Mesenchymal stem cell (in vitro differentiated cells and primary cell): ENCODE data around the gene ANKLE1.

Experiments used
- DNase-seq: peaks from one replicate; pipeline ENCODE4 v3.0.0-alpha.2; 2013
- H2AFZ ChIP-seq: one replicate; pipeline ENCODE4 v1.6.1; 2013; ENCODE audit warnings: low read depth, mild to moderate bottlenecking, control low read depth, inconsistent platforms, low read length, moderate library complexity
- H2AK5ac ChIP-seq: 2 replicates; pipeline ENCODE4 v1.6.1; 2013; ENCODE audit warnings: low read length, moderate library complexity, mild to moderate bottlenecking, inconsistent platforms; ENCODE audit not compliant: severe bottlenecking
- H2BK120ac ChIP-seq: one replicate; pipeline ENCODE4 v1.6.1; 2013; ENCODE audit warnings: low read depth, mild to moderate bottlenecking, inconsistent platforms, low read length, moderate library complexity
- H2BK12ac ChIP-seq, 2 experiments: one replicate each; pipeline ENCODE4 v1.6.1; 2013; ENCODE audit warnings: inconsistent platforms in 2 of 2, low read length in 2 of 2, mild to moderate bottlenecking in 2 of 2, moderate library complexity in 2 of 2, control low read depth in 1 of 2
- H2BK15ac ChIP-seq: one replicate; pipeline ENCODE4 v1.6.1; 2013; ENCODE audit warnings: mild to moderate bottlenecking, low read depth, inconsistent platforms; ENCODE audit not compliant: poor library complexity, severe bottlenecking
- H2BK5ac ChIP-seq: 2 replicates; pipeline ENCODE4 v1.6.1; 2013; ENCODE audit warnings: low read depth, mild to moderate bottlenecking, low read length, control low read depth, inconsistent platforms; ENCODE audit not compliant: poor library complexity, severe bottlenecking
- H3K14ac ChIP-seq, 2 experiments: one replicate each; pipeline ENCODE4 v1.6.1; 2013; ENCODE audit warnings: inconsistent platforms in 2 of 2, low read length in 2 of 2, control low read depth in 1 of 2, mild to moderate bottlenecking in 1 of 2, moderate library complexity in 1 of 2
- H3K18ac ChIP-seq, 2 experiments: one replicate each; pipeline ENCODE4 v1.6.1; 2013; ENCODE audit warnings: inconsistent platforms in 2 of 2, low read length in 2 of 2, control low read depth in 1 of 2, low read depth in 1 of 2, mild to moderate bottlenecking in 1 of 2
- H3K23ac ChIP-seq, 2 experiments: one replicate each; pipeline ENCODE4 v1.6.1; 2013; ENCODE audit warnings: inconsistent platforms in 2 of 2, low read length in 2 of 2, mild to moderate bottlenecking in 2 of 2, moderate library complexity in 2 of 2, control low read depth in 1 of 2
- H3K27ac ChIP-seq: 2 replicates; pipeline ENCODE4 v1.5.1; 2013; ENCODE audit warnings: mild to moderate bottlenecking, moderate library complexity, low read length, control low read depth, inconsistent platforms; ENCODE audit not compliant: poor library complexity, severe bottlenecking
- H3K27me3 ChIP-seq, 2 experiments: 2 replicates each; pipeline versions ENCODE4 v1.6.1 to v1.7.0; 2013; ENCODE audit warnings: low read length in 2 of 2, mild to moderate bottlenecking in 2 of 2, moderate library complexity in 2 of 2, control low read depth in 1 of 2, inconsistent platforms in 1 of 2; ENCODE audit not compliant: control insufficient read depth in 1 of 2, insufficient read depth in 1 of 2
- H3K36me3 ChIP-seq, 2 experiments: 2 replicates each; pipeline versions ENCODE4 v1.6.1 to v1.7.0; 2013; ENCODE audit warnings: low read length in 2 of 2, control low read depth in 1 of 2, inconsistent platforms in 1 of 2, low read depth in 1 of 2, mild to moderate bottlenecking in 1 of 2; ENCODE audit not compliant: insufficient read depth in 2 of 2, control insufficient read depth in 1 of 2
- H3K4ac ChIP-seq, 2 experiments: one replicate each; pipeline ENCODE4 v1.6.1; 2013; ENCODE audit warnings: inconsistent platforms in 2 of 2, low read length in 2 of 2, mild to moderate bottlenecking in 2 of 2, moderate library complexity in 2 of 2, control low read depth in 1 of 2, low read depth in 1 of 2
- H3K4me1 ChIP-seq: 2 replicates; pipeline ENCODE4 v1.6.1; 2013; ENCODE audit warnings: low read depth, low read length, control low read depth; ENCODE audit not compliant: control insufficient read depth, insufficient read depth
- H3K4me2 ChIP-seq: 2 replicates; pipeline ENCODE4 v1.6.1; 2013; ENCODE audit warnings: low read length, mild to moderate bottlenecking, inconsistent platforms; ENCODE audit not compliant: poor library complexity, severe bottlenecking
- H3K4me3 ChIP-seq, 2 experiments: 2 replicates each; pipeline versions ENCODE4 v1.5.1 to v1.7.0; 2013; ENCODE audit warnings: low read length in 2 of 2, mild to moderate bottlenecking in 2 of 2, control low read depth in 1 of 2, low read depth in 1 of 2; ENCODE audit not compliant: insufficient read depth in 1 of 2
- H3K79me1 ChIP-seq: replicated peaks from 2 replicates; pipeline ENCODE4 v1.6.1; 2013; ENCODE audit warnings: mild to moderate bottlenecking, control low read depth, low read length, inconsistent platforms; ENCODE audit not compliant: poor library complexity, severe bottlenecking
- H3K9ac ChIP-seq: 2 replicates; pipeline ENCODE4 v1.7.0; 2013; ENCODE audit warnings: mild to moderate bottlenecking, low read length, moderate library complexity
- H3K9me3 ChIP-seq: 2 replicates; pipeline ENCODE4 v1.7.0; 2013; ENCODE audit warnings: mild to moderate bottlenecking, low read length; ENCODE audit not compliant: control insufficient read depth
- H4K8ac ChIP-seq: one replicate; pipeline ENCODE4 v1.6.1; 2013; ENCODE audit warnings: inconsistent platforms, mild to moderate bottlenecking, low read length, moderate library complexity
- H4K91ac ChIP-seq: one replicate; pipeline ENCODE4 v1.6.1; 2013; ENCODE audit warnings: mild to moderate bottlenecking, low read length, inconsistent platforms
- WGBS: methylation state at CpG from one replicate; pipeline ENCODE4 v1.1.7; 2013; ENCODE audit warnings: mixed read lengths; 5-methylcytosine and 5-hydroxymethylcytosine counted together

The ANKLE1 gene

DNA sequence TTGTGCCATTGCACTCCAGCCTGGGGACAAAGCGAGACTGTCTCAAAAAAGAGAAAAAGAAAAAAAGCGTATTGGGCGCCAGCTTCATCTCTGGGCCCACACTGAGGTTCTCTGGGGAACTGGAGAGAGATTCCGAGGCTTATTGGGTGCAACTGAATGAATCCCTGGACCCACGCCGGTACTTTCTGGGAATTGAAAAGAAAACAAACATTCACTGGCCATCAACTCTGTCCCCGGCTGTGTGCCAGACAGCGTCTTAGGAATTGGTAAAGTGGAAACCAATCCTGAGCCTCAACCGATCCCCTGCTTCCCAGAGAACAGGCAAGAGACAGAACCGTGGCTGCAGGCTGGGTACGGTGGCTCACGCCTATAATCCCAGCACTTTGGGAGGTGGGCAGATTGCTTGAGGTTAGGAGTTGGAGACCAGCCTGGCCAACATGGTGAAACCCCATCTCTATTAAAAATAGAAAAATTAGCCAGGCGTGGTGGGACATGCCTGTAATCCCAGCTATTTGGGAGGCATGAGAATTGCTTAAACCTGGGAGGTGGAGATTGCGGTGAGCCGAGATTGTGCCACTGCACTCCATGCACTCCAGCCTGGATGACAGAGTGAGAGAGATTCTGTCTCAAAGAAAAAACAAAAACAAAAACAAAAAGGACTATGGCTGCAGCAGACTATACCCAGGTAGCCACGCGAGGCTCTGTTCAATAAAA is 44.3 kb downstream of the ANKLE1 start:
- Histone ChIP-seq H3K36me3 (peaks cover 30 to 62% of the 10 kb centered on the region in 2 experiments), H2BK15ac (no peak overlapping the region), H2AFZ (no peak overlapping the region), H4K8ac (no peak overlapping the region), H3K27ac (peak overlapping the region; percentile 50), H3K9me3 (no peaks in the 10 kb centered on the region), H3K4me1 (peaks cover 42% of the 10 kb centered on the region), H3K4me2 (peak overlapping the region; percentile 23), H3K14ac (no peak overlapping the region), H2BK12ac (no peak overlapping the region), H2BK120ac (no peak overlapping the region), H3K4me3 (no peak overlapping the region), H2AK5ac (no peak overlapping the region), H3K9ac (no peak overlapping the region), H2BK5ac (no peak overlapping the region), H3K27me3 (no peaks in the 10 kb centered on the region), H4K91ac (no peak overlapping the region), H3K23ac (no peak overlapping the region), H3K4ac (no peak overlapping the region), H3K79me1 (peaks cover 13% of the 10 kb centered on the region), H3K18ac (no peak overlapping the region)
- 95% methylated on average over 14 of the region's 17 CpGs for WGBS
- DNase-seq = no peak

DNA sequence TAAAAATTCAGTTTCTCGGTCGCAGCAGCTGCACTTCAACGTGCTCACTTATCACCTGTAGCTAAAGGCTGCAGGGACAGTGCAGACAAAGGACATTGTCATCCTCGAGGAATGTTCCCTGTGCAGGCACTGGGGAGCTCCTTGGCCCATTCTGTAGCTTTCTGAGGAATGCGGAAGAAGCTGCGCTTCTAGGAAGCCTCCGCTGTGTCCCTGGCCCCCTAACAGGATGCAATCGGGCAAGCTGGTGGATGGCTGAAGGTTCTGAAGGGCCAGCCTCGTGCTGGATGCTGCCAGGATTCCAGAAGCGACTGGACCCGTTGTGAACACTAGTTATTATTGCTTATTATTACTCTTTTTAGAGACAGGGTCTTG is 44.9 kb downstream of the ANKLE1 start:
- Histone ChIP-seq H2BK120ac (no peak overlapping the region), H3K4ac (no peak overlapping the region), H3K27ac (peak overlapping the region; percentile 50), H3K79me1 (peaks cover 11% of the 10 kb centered on the region), H2BK12ac (no peak overlapping the region), H3K18ac (no peak overlapping the region), H3K27me3 (no peaks in the 10 kb centered on the region), H3K9me3 (no peaks in the 10 kb centered on the region), H3K9ac (no peak overlapping the region), H3K14ac (no peak overlapping the region), H4K8ac (no peak overlapping the region), H3K23ac (no peak overlapping the region), H2AK5ac (no peak overlapping the region), H3K4me2 (peak overlapping the region; percentile 23), H3K4me3 (no peak overlapping the region), H3K36me3 (peaks cover 27 to 59% of the 10 kb centered on the region in 2 experiments), H2BK5ac (no peak overlapping the region), H3K4me1 (peaks cover 41% of the 10 kb centered on the region), H2BK15ac (no peak overlapping the region), H2AFZ (no peak overlapping the region), H4K91ac (no peak overlapping the region)
- no peak for DNase-seq
- 92% methylated on average over 11 of the region's 11 CpGs for WGBS

DNA sequence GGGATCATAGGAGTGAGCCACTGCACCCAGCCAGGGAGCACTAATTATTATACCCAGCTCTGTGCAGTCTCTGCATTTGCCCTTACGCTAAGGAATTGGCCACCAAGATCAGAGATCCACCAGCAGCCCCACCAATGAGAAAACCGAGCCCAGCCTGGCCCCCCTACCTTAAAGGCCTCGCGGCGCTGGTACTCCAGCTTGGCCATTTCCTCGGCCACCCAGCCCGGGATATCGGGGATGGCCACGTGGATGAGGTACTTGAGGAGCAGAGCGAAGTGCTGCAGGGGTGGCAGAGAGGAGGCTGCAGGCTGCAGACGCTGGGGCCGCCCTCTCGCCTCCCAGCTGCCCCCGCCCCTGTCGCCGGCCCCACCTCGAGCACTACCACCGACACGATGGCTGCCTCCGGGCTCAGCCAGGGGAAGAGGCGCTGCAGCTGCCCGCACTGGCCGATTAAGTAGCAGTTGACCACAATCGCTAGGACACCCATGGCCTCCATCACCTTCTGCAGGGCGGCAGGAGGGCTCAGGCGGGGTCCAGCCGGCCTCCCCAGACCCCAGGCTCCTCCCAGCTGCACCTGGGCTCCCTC is 45.5 kb downstream of the ANKLE1 start:
- Histone ChIP-seq H3K4me1 (peaks cover 38% of the 10 kb centered on the region), H3K4me3 (no peak overlapping the region), H4K8ac (no peak overlapping the region), H2AFZ (no peak overlapping the region), H3K14ac (no peak overlapping the region), H3K27me3 (no peaks in the 10 kb centered on the region), H3K9me3 (no peaks in the 10 kb centered on the region), H3K4ac (no peak overlapping the region), H3K36me3 (peaks cover 21 to 53% of the 10 kb centered on the region in 2 experiments), H3K23ac (no peak overlapping the region), H3K4me2 (no peak overlapping the region), H3K18ac (no peak overlapping the region), H2AK5ac (no peak overlapping the region), H2BK15ac (no peak overlapping the region), H2BK120ac (no peak overlapping the region), H2BK12ac (no peak overlapping the region), H3K9ac (no peak overlapping the region), H3K79me1 (peaks cover 7% of the 10 kb centered on the region), H3K27ac (peak overlapping the region; percentile 20), H2BK5ac (no peak overlapping the region), H4K91ac (no peak overlapping the region)
- DNase-seq = no peak
- 84% methylated on average over 27 of the region's 27 CpGs for WGBS

DNA sequence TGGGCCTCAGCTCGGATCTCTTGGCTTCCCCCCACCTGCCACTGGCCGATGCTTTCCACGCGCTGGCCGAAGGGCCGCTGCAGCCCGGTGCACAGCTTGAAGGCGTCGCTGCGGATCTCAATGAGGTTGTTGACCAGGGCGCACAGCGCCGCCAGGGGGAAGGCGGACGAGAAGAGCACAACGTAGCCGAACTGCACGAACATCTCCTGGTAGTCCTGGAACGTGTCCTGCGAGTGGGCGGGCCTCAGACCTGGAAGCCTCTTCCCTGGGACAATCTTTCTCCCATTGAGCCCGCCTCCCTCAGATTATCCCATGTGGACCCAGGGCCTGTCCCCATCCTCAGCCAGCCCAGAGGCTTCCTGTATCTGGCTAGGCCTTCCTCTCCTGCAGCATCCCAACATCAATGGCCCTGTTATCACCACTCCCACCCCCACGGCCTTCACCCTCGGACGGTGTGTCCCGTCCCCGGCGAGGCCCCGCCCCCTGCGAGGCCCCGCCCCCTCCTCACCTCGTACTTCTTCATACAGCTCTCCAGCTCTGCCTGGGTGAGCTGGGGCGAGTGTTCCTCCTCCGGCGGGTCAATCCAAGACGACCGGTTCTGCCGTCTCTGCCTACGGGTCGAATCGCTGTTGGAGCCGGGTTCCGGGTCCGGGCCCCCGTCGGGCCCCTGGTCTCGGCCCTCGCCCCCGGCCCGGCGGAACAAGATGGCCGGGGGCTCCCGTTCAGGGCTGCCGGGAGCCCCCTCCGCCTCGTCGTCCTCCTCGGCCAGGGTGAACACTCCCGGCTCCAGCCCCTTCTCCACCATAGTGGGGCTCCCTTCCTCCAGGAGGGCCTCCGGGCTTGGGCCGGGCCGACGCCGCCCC is 46.2 kb downstream of the ANKLE1 start:
- H2BK120ac ChIP-seq = peak overlapping the region; percentile 24
- 13% methylated on average over 48 of the region's 64 CpGs for WGBS
- H3K14ac ChIP-seq = no peak overlapping the region

More for the DNA sequence above, 46.2 kb downstream of the ANKLE1 start:
- H2AFZ ChIP-seq = no peak overlapping the region
- no peaks in the 10 kb centered on the region for H3K27me3 ChIP-seq
- H3K18ac ChIP-seq = peak overlapping the region in 1 of 2 experiments; percentile 28
- no peak overlapping the region for H3K9ac ChIP-seq
- no peak overlapping the region for H2AK5ac ChIP-seq
- no peak overlapping the region for H3K23ac ChIP-seq
- H2BK15ac ChIP-seq = no peak overlapping the region
- peak overlapping the region; percentile 19 for H4K8ac ChIP-seq
- no peak overlapping the region for H2BK12ac ChIP-seq
- H3K27ac ChIP-seq = no peak overlapping the region
- no peaks in the 10 kb centered on the region for H3K9me3 ChIP-seq
- H4K91ac ChIP-seq = no peak overlapping the region
- H3K4me1 ChIP-seq = peaks cover 38% of the 10 kb centered on the region
- H3K36me3 ChIP-seq = peaks cover 19 to 49% of the 10 kb centered on the region in 2 experiments
- peak overlapping the region in 1 of 2 experiments; percentile 40 for H3K4me3 ChIP-seq
- no peak overlapping the region for H3K4ac ChIP-seq
- peak overlapping the region; percentile 85 for H3K4me2 ChIP-seq
- peak; percentile 87 for DNase-seq
- peaks cover 7% of the 10 kb centered on the region for H3K79me1 ChIP-seq
- H2BK5ac ChIP-seq = no peak overlapping the region
